ENCODE results near the gene STN1. TPM values are rescaled to one million over a fixed set of nuclear protein-coding genes. Genes with fewer than 3 reads are reported as not detected.
A peak's percentile ranks its signal among the peaks of the same experiment; 100 is the strongest.

The STN1 gene
- total and polyA plus RNA-seq, 9 of the 15 experiments (the other 6 are each of a cell fraction or from before 2014, with no cell fraction given), result 9.1 to 19.6 (median 13.8) TPM

- TF ChIP-seq HES1 (IDR thresholded peaks at IDR 0.05; ENCODE audit: low read depth) (0 out of 2 replicates have a peak, but pooled peaks have one; percentile 16), CHD2 (IDR thresholded peaks at IDR 0.05; ENCODE audit: low read depth, low read length) (no peak), KLF6 (CRISPR knock-in tag; IDR thresholded peaks at IDR 0.05; ENCODE audit: borderline replicate concordance) (no peak), ZNF316 (IDR thresholded peaks at IDR 0.05) (peak; percentile 74), C11orf30 (IDR thresholded peaks at IDR 0.05; ENCODE audit: low read depth) (peak; percentile 63), CCNT2 (IDR thresholded peaks at IDR 0.05; ENCODE audit: borderline replicate concordance, extremely low read depth, insufficient read length, low read depth, low read length) (no peak)
- WGBS (ENCODE audit: insufficient coverage, low coverage, missing lambda C conversion rate), result 13% methylated on average over 4 of the region's 4 CpGs
- peak overlapping the region; percentile 63; the same call in 1 of the 2 replicates for H2AFZ ChIP-seq (ENCODE audit: low read depth, low read length)
- no TSS peak for BruUV-seq (replicated peaks)
- DNase-seq (ENCODE audit: extremely low read depth in 1 of 4, low spot score in 3 of 4), result no peak
- H3K36me3 ChIP-seq (ENCODE audit: control insufficient read depth, insufficient read depth, low read length), result peaks cover 3% of the 10 kb centered on the region; the same call in 1 of the 3 replicates
- no peak overlapping the region for H3K4me3 ChIP-seq
- intact Hi-C loops (cut with micrococcal nuclease) (no loop called here), in situ Hi-C loops (cut with MboI) (no loop called here)
- CTCF ChIA-PET (ENCODE audit: low intra/inter-chr PET ratio), result no interaction called here
- no peaks in the 10 kb centered on the region for H4K20me1 ChIP-seq (replicated peaks; ENCODE audit: control insufficient read depth, insufficient read depth, low read length)
- H3K9me1 ChIP-seq (ENCODE audit: control insufficient read depth, insufficient read depth, low read length), result no peaks in the 10 kb centered on the region
- POLR2A ChIA-PET, result no interaction called here
- no peak for ATAC-seq
- no peaks in the 10 kb centered on the region for H3K79me2 ChIP-seq (ENCODE audit: control insufficient read depth, insufficient read depth, low read length)
- H3K9me3 ChIP-seq (replicated peaks; ENCODE audit: control insufficient read depth, insufficient read depth, low read depth, low read length), result no peaks in the 10 kb centered on the region; the same call in 1 of the 2 replicates
- H3K9ac ChIP-seq (ENCODE audit: insufficient read depth in 1 of 2, low read depth in 2 of 2, low read length in 2 of 2), result peak overlapping the region in 1 of 2 experiments; percentile 46; a peak in 2 of 4 replicates
- H3K4me2 ChIP-seq (ENCODE audit: insufficient read depth, low read length), result no peak overlapping the region
- H3K4me1 ChIP-seq (replicated peaks in 1 of 2; ENCODE audit: control insufficient read depth in 2 of 2, insufficient read depth in 2 of 2, low read length in 2 of 2), result peaks cover 8 to 22% of the 10 kb centered on the region in 2 experiments
- H3K27me3 ChIP-seq (ENCODE audit: control insufficient read depth in 2 of 2, insufficient read depth in 2 of 2, low read length in 2 of 2), result no peaks in the 10 kb centered on the region
- H3K27ac ChIP-seq (ENCODE audit: extremely low read depth, low read depth, low read length), result peak overlapping the region; percentile 49; the same call in 1 of the 3 replicates
- peak; percentile 67 for FAIRE-seq
These were observed 7.5 kb downstream of the STN1 start for GRCh38 chr10:103910442-103911012.

Measured in K562 (cell line).